ENCODE data around the gene CDRT4.

The CDRT4 gene

DNA sequence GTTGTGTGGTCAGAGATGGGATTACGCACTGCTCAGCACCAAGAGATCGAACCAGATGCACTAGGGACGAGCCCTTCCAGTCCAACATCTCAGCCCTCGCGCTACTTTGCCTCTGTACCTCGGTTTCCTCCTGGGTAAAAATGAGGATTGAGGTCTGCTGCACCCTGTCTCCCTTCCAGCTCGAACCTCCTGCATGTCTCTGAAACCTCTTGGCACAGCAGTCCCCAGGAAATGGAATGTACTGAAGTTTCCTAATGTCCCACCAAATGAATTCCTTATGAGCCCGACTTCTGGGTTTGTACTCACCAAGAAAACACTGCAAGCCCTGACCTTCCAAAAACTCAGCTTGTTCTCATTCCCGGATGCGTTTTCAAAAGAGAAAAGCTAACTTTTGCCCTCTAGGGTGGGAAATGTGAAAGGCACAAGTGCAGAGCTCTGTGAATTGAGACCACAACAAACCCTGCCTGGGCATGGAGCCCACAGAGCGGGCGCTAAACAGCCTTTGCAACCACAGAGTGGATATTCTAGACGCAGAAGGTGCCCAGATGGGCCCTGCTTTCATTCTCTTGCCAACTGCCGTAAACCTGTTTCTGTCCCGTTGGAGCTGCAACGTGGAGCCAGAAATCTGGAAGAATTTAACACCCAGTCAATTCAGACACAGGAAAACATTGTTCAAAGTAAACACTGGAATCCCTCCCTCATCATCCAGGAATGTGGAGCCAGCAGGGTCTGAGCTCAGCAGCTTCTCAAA is 10.3 kb downstream of the CDRT4 start:
- Histone ChIP-seq H3K4me1 (ENCODE audit: control insufficient read depth, insufficient read depth, low read length, poor library complexity, severe bottlenecking) (peaks cover 28% of the 10 kb centered on the region), H3K27ac (ENCODE audit: low read depth, low read length, severe bottlenecking) (peak overlapping the region; percentile 97), H3K9me3 (ENCODE audit: control insufficient read depth, low read length) (peaks cover 24% of the 10 kb centered on the region), H3K36me3 (ENCODE audit: control insufficient read depth, insufficient read depth, low read length) (peaks cover 50% of the 10 kb centered on the region), H3K4me3 (ENCODE audit: extremely low read depth, insufficient read depth, low read length, poor library complexity, severe bottlenecking) (no peak overlapping the region)
- 80 to 85% methylated on average over 8 to 15 of the region's 16 CpGs for WGBS, 2 experiments (ENCODE audit: insufficient coverage in 2 of 2)

DNA sequence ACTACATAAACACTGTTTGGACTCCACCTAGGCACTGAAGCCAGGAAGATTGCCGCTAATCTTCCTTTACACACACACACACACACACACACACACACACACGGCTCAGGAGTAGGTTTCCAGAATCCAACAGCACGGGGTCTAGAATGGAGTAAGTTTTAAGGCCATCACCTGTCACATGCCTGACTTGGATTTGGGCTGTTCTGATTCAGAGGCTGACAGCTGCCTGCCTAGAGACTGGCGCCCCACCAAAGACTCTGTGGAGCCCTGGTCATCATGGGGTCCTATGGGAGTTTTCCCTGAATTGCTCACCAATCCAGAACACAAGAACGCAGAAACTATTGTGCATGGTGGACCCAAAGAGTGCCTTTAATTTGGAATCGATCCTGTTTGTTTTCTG is 10.9 kb downstream of the CDRT4 start:
- WGBS, 2 experiments (ENCODE audit: insufficient coverage in 2 of 2) = 97 to 100% methylated on average over 2 to 5 of the region's 6 CpGs
- peak overlapping the region; percentile 97 for H3K27ac ChIP-seq (ENCODE audit: low read depth, low read length, severe bottlenecking)
- H3K4me3 ChIP-seq (ENCODE audit: extremely low read depth, insufficient read depth, low read length, poor library complexity, severe bottlenecking) = no peak overlapping the region
- H3K36me3 ChIP-seq (ENCODE audit: control insufficient read depth, insufficient read depth, low read length) = peaks cover 52% of the 10 kb centered on the region
- peaks cover 24% of the 10 kb centered on the region for H3K9me3 ChIP-seq (ENCODE audit: control insufficient read depth, low read length)
- H3K4me1 ChIP-seq (ENCODE audit: control insufficient read depth, insufficient read depth, low read length, poor library complexity, severe bottlenecking) = peaks cover 28% of the 10 kb centered on the region

DNA sequence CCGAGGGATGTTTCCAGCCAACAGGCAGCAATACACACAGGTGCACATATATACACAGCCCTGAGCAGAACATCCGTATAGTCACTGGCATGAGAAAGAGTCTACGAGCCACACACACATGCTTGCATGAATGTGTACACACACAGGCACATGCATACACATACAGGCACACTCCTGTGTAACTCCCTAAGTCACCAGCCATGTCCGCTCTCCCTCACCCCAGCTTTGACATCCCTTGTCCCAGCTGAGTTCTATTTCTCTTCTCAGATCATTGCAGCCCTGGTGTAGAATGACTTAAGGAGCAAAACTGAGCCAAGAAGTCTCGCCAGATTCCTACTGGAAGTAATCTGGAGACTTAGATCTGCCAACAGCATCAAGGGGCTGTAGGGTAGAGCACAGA is 13.1 kb downstream of the CDRT4 start:
- 94 to 97% methylated on average over 3 to 5 of the region's 5 CpGs for WGBS, 2 experiments (ENCODE audit: insufficient coverage in 2 of 2)
- Histone ChIP-seq H3K36me3 (ENCODE audit: control insufficient read depth, insufficient read depth, low read length) (peaks cover 62% of the 10 kb centered on the region), H3K9me3 (ENCODE audit: control insufficient read depth, low read length) (peaks cover 15% of the 10 kb centered on the region), H3K27ac (ENCODE audit: low read depth, low read length, severe bottlenecking) (no peak overlapping the region), H3K4me1 (ENCODE audit: control insufficient read depth, insufficient read depth, low read length, poor library complexity, severe bottlenecking) (peaks cover 28% of the 10 kb centered on the region), H3K4me3 (ENCODE audit: extremely low read depth, insufficient read depth, low read length, poor library complexity, severe bottlenecking) (no peak overlapping the region)

DNA sequence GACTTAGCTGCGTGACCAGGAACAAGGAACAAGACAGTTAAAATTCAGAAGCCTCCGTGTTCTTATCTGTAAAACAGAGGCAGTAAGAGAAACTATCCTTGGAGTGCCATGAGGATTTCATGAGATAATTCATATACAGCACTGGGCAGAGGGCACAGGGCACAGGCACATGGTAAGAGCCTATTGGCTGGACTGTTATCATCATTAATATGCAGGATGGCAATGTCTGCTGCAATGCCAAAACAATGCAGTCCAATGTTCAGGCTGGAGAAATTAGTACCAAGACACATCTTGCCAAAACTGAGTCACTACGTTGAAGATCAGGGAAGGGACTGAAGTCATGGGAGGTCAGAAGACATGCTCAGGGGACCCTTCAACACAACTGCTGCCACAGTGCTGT is 13.6 kb downstream of the CDRT4 start:
- Histone ChIP-seq H3K9me3 (ENCODE audit: control insufficient read depth, low read length) (peaks cover 15% of the 10 kb centered on the region), H3K4me1 (ENCODE audit: control insufficient read depth, insufficient read depth, low read length, poor library complexity, severe bottlenecking) (peaks cover 26% of the 10 kb centered on the region), H3K4me3 (ENCODE audit: extremely low read depth, insufficient read depth, low read length, poor library complexity, severe bottlenecking) (no peak overlapping the region), H3K36me3 (ENCODE audit: control insufficient read depth, insufficient read depth, low read length) (peaks cover 63% of the 10 kb centered on the region), H3K27ac (ENCODE audit: low read depth, low read length, severe bottlenecking) (no peak overlapping the region)
- WGBS, 2 experiments (ENCODE audit: insufficient coverage in 2 of 2) = 89 to 97% methylated on average over 2 to 3 of the region's 3 CpGs

DNA sequence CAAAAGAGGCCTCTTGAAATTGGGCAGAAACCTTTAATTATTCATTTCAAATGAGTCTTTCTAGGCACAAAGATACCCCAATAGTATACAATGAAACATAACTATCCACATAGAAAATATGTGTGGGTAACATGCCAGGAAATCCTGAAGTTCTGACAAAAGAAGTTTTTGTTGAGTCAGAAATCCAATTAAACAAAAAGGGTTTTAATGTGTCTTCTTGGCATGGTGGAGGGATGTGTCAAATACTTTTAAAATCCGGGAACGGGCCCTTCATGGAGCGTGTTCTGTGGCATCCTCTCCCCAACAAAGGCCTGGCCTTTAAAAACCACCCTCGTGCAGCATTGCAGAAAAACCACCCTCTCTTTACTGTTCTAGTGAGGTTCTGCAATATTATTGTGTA is 14.2 kb downstream of the CDRT4 start:
- peaks cover 15% of the 10 kb centered on the region for H3K9me3 ChIP-seq (ENCODE audit: control insufficient read depth, low read length)
- H3K36me3 ChIP-seq (ENCODE audit: control insufficient read depth, insufficient read depth, low read length) = peaks cover 63% of the 10 kb centered on the region
- no CpG with 5 or more reads among the region's 4 CpGs for WGBS, 2 experiments (ENCODE audit: insufficient coverage in 2 of 2)
- peaks cover 26% of the 10 kb centered on the region for H3K4me1 ChIP-seq (ENCODE audit: control insufficient read depth, insufficient read depth, low read length, poor library complexity, severe bottlenecking)
- H3K4me3 ChIP-seq (ENCODE audit: extremely low read depth, insufficient read depth, low read length, poor library complexity, severe bottlenecking) = no peak overlapping the region
- no peak overlapping the region for H3K27ac ChIP-seq (ENCODE audit: low read depth, low read length, severe bottlenecking)

DNA sequence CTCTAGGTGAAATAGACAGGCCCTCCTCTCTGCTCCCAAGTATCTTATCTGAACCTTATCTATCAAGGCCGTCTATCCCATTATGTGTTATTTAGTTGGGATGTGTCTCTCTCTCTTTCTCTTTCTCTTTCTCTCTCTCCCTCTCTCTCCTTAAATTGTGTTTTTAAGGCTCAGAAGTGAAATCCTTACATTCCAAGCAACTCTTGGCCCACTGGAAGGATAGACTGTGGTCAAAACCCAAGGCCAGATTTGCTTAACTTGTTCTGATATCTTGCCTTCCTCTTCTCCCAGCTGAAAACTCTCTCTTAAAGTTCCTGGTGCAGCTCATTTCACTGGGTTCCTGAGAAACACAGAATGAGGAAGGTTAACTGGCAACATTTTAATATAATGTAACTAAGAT is 14.7 kb downstream of the CDRT4 start:
- H3K36me3 ChIP-seq (ENCODE audit: control insufficient read depth, insufficient read depth, low read length) = peaks cover 63% of the 10 kb centered on the region
- H3K9me3 ChIP-seq (ENCODE audit: control insufficient read depth, low read length) = peaks cover 15% of the 10 kb centered on the region
- WGBS, 2 experiments (ENCODE audit: insufficient coverage in 2 of 2) = no CpG with 5 or more reads among the region's 1 CpG
- H3K4me1 ChIP-seq (ENCODE audit: control insufficient read depth, insufficient read depth, low read length, poor library complexity, severe bottlenecking) = peaks cover 26% of the 10 kb centered on the region
- H3K4me3 ChIP-seq (ENCODE audit: extremely low read depth, insufficient read depth, low read length, poor library complexity, severe bottlenecking) = no peak overlapping the region
- H3K27ac ChIP-seq (ENCODE audit: low read depth, low read length, severe bottlenecking) = no peak overlapping the region

DNA sequence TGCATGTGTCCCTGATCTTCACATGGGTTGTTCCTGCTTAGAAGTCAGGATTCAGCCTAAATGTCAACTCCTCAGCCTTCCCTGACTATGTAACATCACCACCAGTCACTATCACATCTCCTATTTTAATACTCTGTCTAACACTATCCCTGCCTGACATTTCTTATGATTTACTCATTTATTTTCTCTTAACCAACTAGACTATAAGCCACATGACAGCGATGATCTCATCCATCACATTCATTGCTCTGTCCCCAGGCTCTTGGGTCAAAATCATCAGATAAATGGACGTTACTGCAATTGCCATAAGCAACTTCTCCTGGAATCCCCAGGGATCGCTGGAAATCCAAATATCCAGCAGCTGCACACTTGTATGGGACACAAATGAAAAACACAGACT is 15.7 kb downstream of the CDRT4 start:
- Histone ChIP-seq H3K4me1 (ENCODE audit: control insufficient read depth, insufficient read depth, low read length, poor library complexity, severe bottlenecking) (peaks cover 25% of the 10 kb centered on the region), H3K9me3 (ENCODE audit: control insufficient read depth, low read length) (peaks cover 15% of the 10 kb centered on the region), H3K4me3 (ENCODE audit: extremely low read depth, insufficient read depth, low read length, poor library complexity, severe bottlenecking) (no peak overlapping the region), H3K36me3 (ENCODE audit: control insufficient read depth, insufficient read depth, low read length) (peaks cover 59% of the 10 kb centered on the region), H3K27ac (ENCODE audit: low read depth, low read length, severe bottlenecking) (no peak overlapping the region)
- WGBS, 2 experiments (ENCODE audit: insufficient coverage in 2 of 2) = 97 to 100% methylated on average over 3 of the region's 3 CpGs

DNA sequence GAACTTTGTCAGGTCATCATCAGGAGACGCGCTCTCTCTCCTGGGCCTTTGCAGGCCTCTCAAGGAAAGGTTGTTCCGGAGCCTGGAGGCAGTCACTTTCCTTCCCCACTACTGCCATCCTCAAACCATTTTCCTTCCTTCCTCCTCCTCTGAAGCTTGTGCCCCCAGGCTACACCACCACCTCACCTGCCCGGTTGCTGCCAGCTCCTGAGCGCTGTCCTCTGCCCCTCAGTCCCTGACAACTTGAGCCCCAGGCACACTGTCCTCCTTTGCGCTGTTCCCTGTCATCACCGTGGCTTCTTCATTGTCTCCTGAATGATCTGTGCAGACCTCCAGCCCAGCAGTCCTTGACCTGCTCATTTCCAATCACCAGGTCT is 18.9 kb downstream of the CDRT4 start:
- H3K4me3 ChIP-seq (ENCODE audit: extremely low read depth, insufficient read depth, low read length, poor library complexity, severe bottlenecking) = no peak overlapping the region
- H3K27ac ChIP-seq (ENCODE audit: low read depth, low read length, severe bottlenecking) = peak overlapping the region; percentile 75
- no peaks in the 10 kb centered on the region for H3K9me3 ChIP-seq (ENCODE audit: control insufficient read depth, low read length)
- H3K4me1 ChIP-seq (ENCODE audit: control insufficient read depth, insufficient read depth, low read length, poor library complexity, severe bottlenecking) = peaks cover 48% of the 10 kb centered on the region
- H3K36me3 ChIP-seq (ENCODE audit: control insufficient read depth, insufficient read depth, low read length) = peaks cover 32% of the 10 kb centered on the region
- WGBS, 2 experiments (ENCODE audit: insufficient coverage in 2 of 2) = 83 to 89% methylated on average over 6 to 7 of the region's 7 CpGs

DNA sequence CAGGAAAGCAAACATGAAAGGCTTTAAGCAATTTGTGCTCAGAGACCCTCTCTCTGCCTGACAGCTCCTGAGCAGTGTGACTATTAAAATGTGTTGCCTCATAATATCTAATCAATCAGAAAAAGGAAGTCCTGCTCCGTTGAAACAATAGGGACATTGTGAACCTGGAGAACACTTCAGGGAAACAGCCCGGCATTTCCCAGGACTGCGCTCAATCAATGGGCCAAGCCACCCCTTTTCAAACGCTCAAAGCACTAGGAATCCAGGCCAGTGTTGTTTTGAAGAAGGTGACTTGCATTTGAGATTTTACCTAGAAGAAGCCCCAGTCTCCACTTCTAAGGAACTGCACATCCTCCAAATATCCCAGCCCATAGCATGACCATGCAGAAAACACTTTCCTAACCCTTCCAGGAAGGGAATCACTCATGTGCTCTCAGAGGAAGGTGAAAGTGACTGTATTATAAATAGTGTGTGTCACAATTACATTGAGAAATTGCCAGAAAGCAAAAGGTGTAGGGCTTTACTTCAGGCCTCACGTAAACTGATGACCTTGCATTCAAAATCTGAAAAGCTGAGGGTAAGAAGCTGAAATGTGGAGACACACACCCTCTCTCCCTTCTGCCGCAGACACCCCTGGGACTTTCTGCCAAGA is 19.4 kb downstream of the CDRT4 start:
- peak overlapping the region; percentile 75 for H3K27ac ChIP-seq (ENCODE audit: low read depth, low read length, severe bottlenecking)
- H3K36me3 ChIP-seq (ENCODE audit: control insufficient read depth, insufficient read depth, low read length) = peaks cover 32% of the 10 kb centered on the region
- WGBS, 2 experiments (ENCODE audit: insufficient coverage in 2 of 2) = 85 to 88% methylated on average over 5 of the region's 6 CpGs
- H3K9me3 ChIP-seq (ENCODE audit: control insufficient read depth, low read length) = no peaks in the 10 kb centered on the region
- H3K4me3 ChIP-seq (ENCODE audit: extremely low read depth, insufficient read depth, low read length, poor library complexity, severe bottlenecking) = no peak overlapping the region
- H3K4me1 ChIP-seq (ENCODE audit: control insufficient read depth, insufficient read depth, low read length, poor library complexity, severe bottlenecking) = peaks cover 48% of the 10 kb centered on the region

DNA sequence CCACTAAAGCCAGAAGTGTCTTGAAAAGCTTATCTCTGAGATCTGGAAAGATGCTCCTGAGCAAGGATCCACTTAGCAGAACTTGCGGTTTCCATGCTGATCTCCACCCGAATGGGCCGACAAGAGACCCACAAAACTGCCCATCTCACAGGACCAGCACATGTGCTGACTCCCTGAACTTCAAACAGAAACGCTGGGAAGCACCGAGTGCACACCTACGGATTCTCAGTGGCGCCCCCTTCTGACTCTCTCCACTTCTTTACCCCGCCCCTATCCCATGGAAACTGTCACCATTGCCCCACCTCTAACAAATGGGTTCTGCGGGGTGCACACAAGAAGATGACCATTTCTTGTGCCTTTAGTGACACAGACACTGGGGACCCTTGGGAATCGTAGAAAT is 21.4 kb downstream of the CDRT4 start:
- Histone ChIP-seq H3K36me3 (ENCODE audit: control insufficient read depth, insufficient read depth, low read length) (peaks cover 14% of the 10 kb centered on the region), H3K9me3 (ENCODE audit: control insufficient read depth, low read length) (no peaks in the 10 kb centered on the region), H3K4me1 (ENCODE audit: control insufficient read depth, insufficient read depth, low read length, poor library complexity, severe bottlenecking) (peaks cover 67% of the 10 kb centered on the region), H3K27ac (ENCODE audit: low read depth, low read length, severe bottlenecking) (peak overlapping the region; percentile 96), H3K4me3 (ENCODE audit: extremely low read depth, insufficient read depth, low read length, poor library complexity, severe bottlenecking) (no peak overlapping the region)
- WGBS, 2 experiments (ENCODE audit: insufficient coverage in 2 of 2) = 74% methylated on average over 7 to 9 of the region's 10 CpGs

DNA sequence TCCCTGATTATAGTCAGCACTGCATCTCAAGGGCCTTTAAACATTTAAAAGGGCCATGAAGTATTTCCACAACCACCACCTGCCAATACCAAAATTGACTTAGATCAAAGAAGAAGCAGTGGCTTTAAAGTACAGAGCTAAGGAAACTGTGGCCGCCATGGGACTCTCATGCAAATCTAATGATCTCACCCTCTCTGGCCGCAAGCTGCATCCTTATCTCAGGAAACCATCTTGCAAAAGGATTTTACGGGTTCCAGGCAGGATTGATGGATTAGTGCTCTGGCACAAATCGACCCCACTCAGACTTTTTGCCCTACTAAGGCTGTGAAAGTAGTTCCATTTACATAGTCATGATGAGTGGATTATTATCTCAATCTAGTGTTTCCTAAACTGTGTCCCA is 22.6 kb downstream of the CDRT4 start:
- H3K4me1 ChIP-seq (ENCODE audit: control insufficient read depth, insufficient read depth, low read length, poor library complexity, severe bottlenecking) = peaks cover 75% of the 10 kb centered on the region
- no peaks in the 10 kb centered on the region for H3K9me3 ChIP-seq (ENCODE audit: control insufficient read depth, low read length)
- peaks cover 5% of the 10 kb centered on the region for H3K36me3 ChIP-seq (ENCODE audit: control insufficient read depth, insufficient read depth, low read length)
- no peak overlapping the region for H3K4me3 ChIP-seq (ENCODE audit: extremely low read depth, insufficient read depth, low read length, poor library complexity, severe bottlenecking)
- H3K27ac ChIP-seq (ENCODE audit: low read depth, low read length, severe bottlenecking) = peak overlapping the region; percentile 96
- 18 to 19% methylated on average over 2 to 3 of the region's 4 CpGs for WGBS, 2 experiments (ENCODE audit: insufficient coverage in 2 of 2)
